OCI-LY7 (cell line): Measurements from ENCODE around the gene MYBBP1A. TPM values are rescaled to one million over a fixed set of nuclear protein-coding genes. Genes with fewer than 3 reads are reported as not detected.

Experiments used
- BruUV-seq: library from RNA; stranded (reverse); fragments of 400-500 nt; replicated peaks from 2 replicates; lab custom pipeline; 2021; lab: Mats Ljungman, UMichigan
- CTCF ChIA-PET: fragments of 300-600 bp; sonication (Branson Sonifier 250); formaldehyde crosslinking; loops from one replicate; lab custom pipeline; 2022; ENCODE audit warnings: antibody characterized with exemption; ENCODE audit not compliant: unreplicated experiment; lab: Charles Lee
- POLR2A ChIA-PET: fragments of 300-600 bp; sonication (Branson Sonifier 250); formaldehyde crosslinking; loops from one replicate; lab custom pipeline; 2022; ENCODE audit warnings: antibody characterized with exemption; lab: Charles Lee
- DNase-seq: peaks from one replicate; pipeline ENCODE4 v3.0.0-alpha.2; 2015; ENCODE audit warnings: low spot score
- H2AFZ ChIP-seq: fragments of 200-600 bp; sonication (generic), shearing (Covaris generic); 2 replicates; pipeline ENCODE4 v1.6.1; 2014; ENCODE audit warnings: mild to moderate bottlenecking, antibody characterized with exemption, low read length, moderate library complexity
- H3K27ac ChIP-seq: fragments of 200-600 bp; sonication (generic); 2 replicates; pipeline ENCODE4 v1.5.1; 2014; ENCODE audit warnings: mixed run types, low read depth, mild to moderate bottlenecking, moderate library complexity, low read length, inconsistent platforms; ENCODE audit not compliant: poor library complexity, severe bottlenecking
- H3K36me3 ChIP-seq: fragments of 200-600 bp; sonication (generic); 2 replicates; pipeline ENCODE4 v1.6.1; 2014; ENCODE audit warnings: mild to moderate bottlenecking, antibody characterized with exemption, low read length, moderate library complexity, mixed read lengths; ENCODE audit not compliant: insufficient read depth
- H3K4me1 ChIP-seq: fragments of 200-600 bp; sonication (generic); 2 replicates; pipeline ENCODE4 v1.5.1; 2014; ENCODE audit warnings: mild to moderate bottlenecking, low read length; ENCODE audit not compliant: insufficient read depth, poor library complexity, severe bottlenecking
- H3K4me2 ChIP-seq: fragments of 200-600 bp; sonication (generic); 2 replicates; pipeline ENCODE4 v1.6.1; 2014; ENCODE audit warnings: mild to moderate bottlenecking, low read length
- H3K4me3 ChIP-seq: fragments of 200-600 bp; sonication (generic); 2 replicates; pipeline ENCODE4 v1.5.1; 2014; ENCODE audit warnings: mild to moderate bottlenecking, low read depth, low read length; ENCODE audit not compliant: poor library complexity, severe bottlenecking
- H3K79me2 ChIP-seq: fragments of 200-600 bp; sonication (generic); 2 replicates; pipeline ENCODE4 v1.6.1; 2016; ENCODE audit warnings: low read depth, mild to moderate bottlenecking, low read length, moderate library complexity, mixed read lengths; ENCODE audit not compliant: insufficient read depth
- H3K9me2 ChIP-seq: fragments of 200-600 bp; sonication (generic); 2 replicates; pipeline ENCODE4 v1.6.1; 2016; ENCODE audit warnings: mild to moderate bottlenecking, low read length, mixed read lengths; ENCODE audit not compliant: insufficient read depth
- H3K9me3 ChIP-seq: fragments of 200-600 bp; sonication (generic); 2 replicates; pipeline ENCODE4 v1.6.1; 2014; ENCODE audit warnings: mild to moderate bottlenecking, mixed run types, low read length, mixed read lengths
- H4K20me1 ChIP-seq: fragments of 200-600 bp; sonication (generic); 2 replicates; pipeline ENCODE4 v1.6.1; 2014; ENCODE audit warnings: mild to moderate bottlenecking, antibody characterized with exemption, low read length, moderate library complexity, mixed read lengths; ENCODE audit not compliant: insufficient read depth
- CTCF ChIP-seq: fragments of 200-600 bp; sonication (generic); conservative IDR thresholded peaks from 2 replicates; pipeline ENCODE4 v1.5.1; 2014; ENCODE audit warnings: mild to moderate bottlenecking, antibody characterized with exemption, low read length, moderate library complexity, mixed read lengths
- EZH2phosphoT487 ChIP-seq: fragments of 200-600 bp; sonication (generic); IDR thresholded peaks from 2 replicates; pipeline ENCODE4 v1.6.1; 2018; ENCODE audit warnings: low read depth, borderline replicate concordance, mild to moderate bottlenecking, mixed run types, antibody characterized with exemption, low read length, moderate library complexity, mixed read lengths
- intact Hi-C: fragments of 100-400 bp; cut with micrococcal nuclease; formaldehyde crosslinking; loops from one replicate; pipeline ENCODE4 v1.10.0; 2022; ENCODE audit not compliant: unreplicated experiment
- total RNA-seq, 2 experiments: library from RNA; depleted of rRNA in 1 of 2; stranded (reverse); fragments of >200 nt in 1 of 2; shearing (Covaris generic) in 1 of 2; gene quantifications; 2 replicates each; pipeline ENCODE4 v1.2.3, GENCODE V29; 2014 to 2022

The MYBBP1A gene
- total RNA-seq, 2 experiments from 2014 or later = 131 to 142 TPM

GRCh38 chr17:4592240-4593005 is 37.2 kb upstream of the MYBBP1A start:
- no peak overlapping the region for H3K4me3 ChIP-seq
- DNase-seq = no peak
- TF ChIP-seq CTCF (no peak), EZH2phosphoT487 (no peak)
- intact Hi-C loops = no loop called here
- H3K36me3 ChIP-seq = no peaks in the 10 kb centered on the region
- H3K27ac ChIP-seq = no peak overlapping the region
- H3K9me2 ChIP-seq = no peaks in the 10 kb centered on the region
- H3K4me2 ChIP-seq = no peak overlapping the region
- H4K20me1 ChIP-seq = no peaks in the 10 kb centered on the region
- ChIA-PET POLR2A (interaction anchor here (0.6 kb wide), 2 partner anchors 38 to 103 kb away, joined by 4 to 6 read pairs; no protein-coding TSS in a partner anchor), CTCF (no interaction called here)
- no peaks in the 10 kb centered on the region for H3K79me2 ChIP-seq
- no TSS peak for BruUV-seq
- no peaks in the 10 kb centered on the region for H3K9me3 ChIP-seq
- H2AFZ ChIP-seq = no peak overlapping the region
- H3K4me1 ChIP-seq = no peaks in the 10 kb centered on the region

GRCh38 chr17:4591529-4591928 is 36.3 kb upstream of the MYBBP1A start:
- Histone ChIP-seq H3K36me3 (no peaks in the 10 kb centered on the region), H3K4me3 (no peak overlapping the region), H3K4me2 (no peak overlapping the region), H4K20me1 (no peaks in the 10 kb centered on the region), H3K27ac (no peak overlapping the region), H2AFZ (no peak overlapping the region), H3K4me1 (no peaks in the 10 kb centered on the region), H3K79me2 (no peaks in the 10 kb centered on the region), H3K9me3 (no peaks in the 10 kb centered on the region), H3K9me2 (no peaks in the 10 kb centered on the region)
- TF ChIP-seq EZH2phosphoT487 (no peak), CTCF (no peak)
- no TSS peak for BruUV-seq
- DNase-seq = no peak
- ChIA-PET POLR2A (interaction anchor here (0.6 kb wide), 1 partner anchor 102 kb away, joined by 4 read pairs; no protein-coding TSS in a partner anchor), CTCF (no interaction called here)
- intact Hi-C loops = no loop called here

GRCh38 chr17:4590981-4591453 is 35.8 kb upstream of the MYBBP1A start:
- no peak overlapping the region for H3K4me2 ChIP-seq

More at GRCh38 chr17:4590981-4591453, 35.8 kb upstream of the MYBBP1A start:
- Histone ChIP-seq H3K4me3 (no peak overlapping the region), H3K9me3 (no peaks in the 10 kb centered on the region), H2AFZ (no peak overlapping the region), H3K27ac (no peak overlapping the region), H4K20me1 (no peaks in the 10 kb centered on the region), H3K36me3 (no peaks in the 10 kb centered on the region), H3K79me2 (no peaks in the 10 kb centered on the region), H3K9me2 (no peaks in the 10 kb centered on the region), H3K4me1 (no peaks in the 10 kb centered on the region)
- TF ChIP-seq EZH2phosphoT487 = no peak
- no peak for TF ChIP-seq CTCF
- DNase-seq = no peak
- BruUV-seq = no TSS peak
- intact Hi-C loops = no loop called here
- CTCF ChIA-PET = no interaction called here
- POLR2A ChIA-PET = no interaction called here
